ENCODE data around the gene CC2D1A. TPM values are rescaled to one million over a fixed set of nuclear protein-coding genes. Genes with fewer than 3 reads are reported as not detected.
"Not testable (repeated sequence)": the region's sequence is repeated elsewhere in the genome, so short reads cannot be mapped to it uniquely, and the experiment has no call there.

The CC2D1A gene
- total RNA-seq, 1 experiment from 2014 or later, result 11.9 TPM

GRCh38 chr19:13899912-13900584 is 6.0 kb upstream of the CC2D1A start:
- in situ Hi-C loops (cut with HindIII; ENCODE audit: low sequenced_read_pairs), result loop anchor here (25.0 kb wide), 1 partner anchor 187 kb away; the partner anchor contains the start of genes C19orf67 and SAMD1
- DNase-seq (ENCODE audit: low spot score), result no peak

GRCh38 chr19:13902993-13903555 is 2.9 kb upstream of the CC2D1A start:
- DNase-seq (ENCODE audit: low spot score), result no peak
- in situ Hi-C loops (cut with HindIII; ENCODE audit: low sequenced_read_pairs), result loop anchor here (25.0 kb wide), 1 partner anchor 184 kb away; the partner anchor contains the start of genes C19orf67 and SAMD1

DNA sequence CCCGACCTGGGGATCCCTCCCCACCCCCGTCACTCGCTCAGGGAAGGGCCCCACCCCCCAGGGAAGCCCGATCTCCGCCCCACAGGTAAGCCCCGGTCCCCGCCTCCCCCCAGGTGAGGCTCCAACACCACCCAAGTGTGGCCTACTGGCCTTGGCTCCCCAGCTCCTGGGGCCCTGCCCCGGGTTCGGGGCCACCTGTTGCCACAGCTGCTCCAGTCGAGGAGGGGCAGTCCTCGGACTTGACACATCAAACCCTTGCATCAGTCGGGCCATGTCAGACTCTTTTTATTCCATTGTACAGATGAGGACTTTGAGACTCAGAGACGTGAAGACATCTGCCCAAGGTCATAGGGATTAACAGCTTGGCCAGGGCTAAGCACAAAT is 512 bp downstream of the CC2D1A start:
- in situ Hi-C loops (cut with HindIII; ENCODE audit: low sequenced_read_pairs), result loop anchor here (25.0 kb wide), 1 partner anchor 181 kb away; the partner anchor contains the start of genes C19orf67 and SAMD1
- DNase-seq (ENCODE audit: low spot score), result no peak

DNA sequence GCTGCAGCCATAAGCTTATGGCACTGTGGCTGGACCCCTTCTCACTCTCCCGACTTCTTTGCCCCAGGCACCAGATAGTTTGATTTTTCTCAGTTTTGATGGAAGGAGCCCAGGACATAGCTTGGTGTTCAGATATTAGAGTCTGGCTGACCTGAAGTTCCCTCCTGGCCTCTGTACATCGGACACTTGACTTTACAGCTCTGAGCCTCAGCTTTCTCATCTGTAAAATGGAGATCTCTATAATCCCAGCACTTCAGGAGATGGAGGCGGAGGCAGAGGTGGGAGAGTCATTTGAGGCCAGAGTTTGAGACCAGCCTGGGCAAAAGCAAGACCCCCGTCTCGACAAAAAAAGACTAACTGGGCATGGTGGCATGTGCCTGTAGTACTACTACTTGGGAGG is 909 bp downstream of the CC2D1A start:
- in situ Hi-C loops (cut with HindIII; ENCODE audit: low sequenced_read_pairs), result loop anchor here (25.0 kb wide), 1 partner anchor 180 kb away; the partner anchor contains the start of genes C19orf67 and SAMD1
- DNase-seq (ENCODE audit: low spot score), result no peak

GRCh38 chr19:13908674-13909073 is 2.7 kb downstream of the CC2D1A start:
- no peak for DNase-seq (ENCODE audit: low spot score)
- in situ Hi-C loops (cut with HindIII; ENCODE audit: low sequenced_read_pairs), result loop anchor here (25.0 kb wide), 1 partner anchor 179 kb away; the partner anchor contains the start of genes C19orf67 and SAMD1

DNA sequence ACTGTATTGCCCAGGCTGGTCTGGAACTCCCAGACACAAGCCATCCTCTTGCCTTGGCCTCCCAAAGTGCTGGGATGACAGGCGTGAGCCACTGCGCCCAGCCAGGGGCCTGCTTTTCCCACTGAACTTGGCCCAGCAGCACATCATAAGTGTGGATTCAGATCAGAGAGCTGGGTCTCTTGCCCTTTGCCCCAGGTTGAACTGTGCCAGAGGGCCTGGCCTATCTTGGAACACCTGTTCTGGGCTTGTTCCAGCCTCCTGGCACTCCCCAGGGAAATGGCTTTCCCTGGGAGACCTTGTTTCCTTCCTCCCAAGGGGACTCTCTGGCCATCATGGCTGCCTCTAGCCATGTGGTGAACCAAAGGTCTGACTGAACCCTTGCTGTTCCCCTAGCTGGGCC is 3.4 kb downstream of the CC2D1A start:
- DNase-seq (ENCODE audit: low spot score), result no peak
- in situ Hi-C loops (cut with HindIII; ENCODE audit: low sequenced_read_pairs), result loop anchor here (25.0 kb wide), 1 partner anchor 178 kb away; the partner anchor contains the start of genes C19orf67 and SAMD1

DNA sequence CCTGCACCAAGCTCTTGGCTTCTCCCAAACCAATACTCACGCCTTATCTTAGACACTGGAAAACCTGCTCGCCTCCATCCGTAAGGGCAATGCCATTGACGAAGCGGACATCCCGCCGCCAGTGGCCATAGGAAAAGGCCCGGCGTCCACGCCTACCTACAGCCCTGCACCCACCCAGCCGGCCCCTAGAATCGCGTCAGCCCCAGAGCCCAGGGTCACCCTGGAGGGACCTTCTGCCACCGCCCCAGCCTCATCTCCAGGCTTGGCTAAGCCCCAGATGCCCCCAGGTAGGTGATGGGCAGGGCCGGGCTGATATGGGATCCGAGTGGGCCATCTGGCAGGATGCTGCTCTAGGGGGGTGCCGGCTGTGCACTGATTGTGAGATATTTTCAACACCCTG is 7.4 kb downstream of the CC2D1A start:
- DNase-seq (ENCODE audit: low spot score), result no peak
- in situ Hi-C loops (cut with HindIII; ENCODE audit: low sequenced_read_pairs), result loop anchor here (25.0 kb wide), 1 partner anchor 174 kb away; the partner anchor contains the start of genes C19orf67 and SAMD1

- DNase-seq (ENCODE audit: low spot score), result no peak
- in situ Hi-C loops (cut with HindIII; ENCODE audit: low sequenced_read_pairs), result loop anchor here (25.0 kb wide), 1 partner anchor 173 kb away; the partner anchor contains the start of genes C19orf67 and SAMD1
These were observed 8.8 kb downstream of the CC2D1A start for GRCh38 chr19:13914777-13915176.

- in situ Hi-C loops (cut with HindIII; ENCODE audit: low sequenced_read_pairs), result loop anchor here (25.0 kb wide), 1 partner anchor 169 kb away; the partner anchor contains the start of genes C19orf67 and SAMD1
- DNase-seq (ENCODE audit: low spot score), result peak; percentile 46
These were observed 11.9 kb downstream of the CC2D1A start for GRCh38 chr19:13917888-13918406.

GRCh38 chr19:13918726-13919411 is 12.9 kb downstream of the CC2D1A start:
- no peak for DNase-seq (ENCODE audit: low spot score)
- in situ Hi-C loops (cut with HindIII; ENCODE audit: low sequenced_read_pairs), result loop anchor here (25.0 kb wide), 1 partner anchor 168 kb away; the partner anchor contains the start of genes C19orf67 and SAMD1

DNA sequence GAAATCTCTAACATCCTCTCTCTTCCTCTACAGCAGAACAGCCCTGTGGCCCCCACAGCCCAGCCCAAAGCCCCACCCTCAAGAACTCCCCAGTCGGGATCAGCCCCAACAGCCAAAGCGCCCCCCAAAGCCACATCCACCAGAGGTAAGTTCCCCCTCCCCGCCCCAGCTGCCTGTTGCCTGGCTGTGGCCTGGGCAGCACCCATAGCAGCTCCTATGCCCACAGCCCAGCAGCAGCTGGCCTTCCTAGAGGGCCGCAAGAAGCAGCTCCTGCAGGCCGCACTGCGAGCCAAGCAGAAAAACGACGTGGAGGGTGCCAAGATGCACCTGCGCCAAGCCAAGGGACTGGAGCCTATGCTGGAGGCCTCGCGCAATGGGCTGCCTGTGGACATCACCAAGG is 14.5 kb downstream of the CC2D1A start:
- DNase-seq (ENCODE audit: low spot score), result no peak
- in situ Hi-C loops (cut with HindIII; ENCODE audit: low sequenced_read_pairs), result loop anchor here (25.0 kb wide), 1 partner anchor 167 kb away; the partner anchor contains the start of genes C19orf67 and SAMD1

DNA sequence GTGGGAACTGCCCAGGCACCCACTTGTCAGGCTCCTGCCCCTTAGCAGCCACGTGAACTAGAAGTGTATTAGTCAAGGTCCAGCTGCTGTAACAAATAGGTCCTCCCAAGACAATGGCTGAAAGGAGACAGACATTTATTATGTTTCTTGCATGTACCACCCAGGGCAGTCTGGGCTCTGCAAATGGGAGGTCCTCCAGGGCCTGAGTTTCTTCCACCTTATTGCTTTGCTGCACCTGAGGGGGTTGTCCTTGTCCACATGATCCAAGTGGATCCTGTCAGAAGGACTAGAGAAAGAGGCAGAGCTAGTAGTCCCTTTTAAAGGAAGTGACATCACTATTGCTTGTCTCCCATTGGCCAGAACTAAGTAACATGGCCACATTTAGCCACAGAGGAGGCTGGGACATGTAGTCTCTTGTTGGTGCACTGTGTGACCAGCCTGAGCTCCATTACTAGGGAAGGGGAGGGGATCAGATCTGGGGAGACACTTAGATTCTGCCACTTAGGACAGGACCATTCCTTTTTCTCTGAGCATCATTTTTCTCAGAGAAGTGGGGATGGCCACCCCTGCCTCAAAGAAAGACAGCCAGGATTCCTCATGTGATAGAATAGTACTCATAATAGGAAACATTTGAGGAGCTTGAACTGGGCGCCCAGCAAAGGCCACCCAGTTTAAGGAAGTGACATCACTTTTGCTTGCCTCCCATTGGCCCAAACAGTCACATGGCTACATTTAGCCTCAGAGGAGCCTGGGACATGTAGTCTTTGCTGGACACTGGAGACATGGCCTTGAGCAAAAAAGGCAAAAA is 15.1 kb downstream of the CC2D1A start:
- peak; percentile 73 for DNase-seq (ENCODE audit: low spot score)
- in situ Hi-C loops (cut with HindIII; ENCODE audit: low sequenced_read_pairs), result loop anchor here (25.0 kb wide), 1 partner anchor 166 kb away; the partner anchor contains the start of genes C19orf67 and SAMD1

DNA sequence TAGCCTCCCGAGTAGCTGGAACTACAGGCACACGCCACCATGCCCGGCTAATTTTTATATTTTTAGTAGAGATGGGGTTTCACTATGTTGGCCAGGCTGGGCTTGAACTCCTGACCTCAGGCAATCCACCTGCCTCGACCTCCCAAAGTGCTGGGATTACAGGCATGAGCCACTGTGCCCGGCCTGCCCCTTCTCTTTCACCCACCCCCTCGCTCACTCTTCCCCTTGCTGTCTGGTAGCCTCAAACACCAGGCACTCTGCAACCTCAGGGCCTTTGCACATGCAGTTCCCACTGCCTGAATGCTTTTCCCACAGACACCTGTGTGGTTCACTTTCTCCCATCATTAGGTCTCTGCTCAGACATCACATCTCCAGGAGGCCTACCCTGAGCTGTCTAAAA is 16.1 kb downstream of the CC2D1A start:
- in situ Hi-C loops (cut with HindIII; ENCODE audit: low sequenced_read_pairs), result loop anchor here (25.0 kb wide), 1 partner anchor 165 kb away; the partner anchor contains the start of genes C19orf67 and SAMD1
- not testable (repeated sequence) for DNase-seq (ENCODE audit: low spot score)

DNA sequence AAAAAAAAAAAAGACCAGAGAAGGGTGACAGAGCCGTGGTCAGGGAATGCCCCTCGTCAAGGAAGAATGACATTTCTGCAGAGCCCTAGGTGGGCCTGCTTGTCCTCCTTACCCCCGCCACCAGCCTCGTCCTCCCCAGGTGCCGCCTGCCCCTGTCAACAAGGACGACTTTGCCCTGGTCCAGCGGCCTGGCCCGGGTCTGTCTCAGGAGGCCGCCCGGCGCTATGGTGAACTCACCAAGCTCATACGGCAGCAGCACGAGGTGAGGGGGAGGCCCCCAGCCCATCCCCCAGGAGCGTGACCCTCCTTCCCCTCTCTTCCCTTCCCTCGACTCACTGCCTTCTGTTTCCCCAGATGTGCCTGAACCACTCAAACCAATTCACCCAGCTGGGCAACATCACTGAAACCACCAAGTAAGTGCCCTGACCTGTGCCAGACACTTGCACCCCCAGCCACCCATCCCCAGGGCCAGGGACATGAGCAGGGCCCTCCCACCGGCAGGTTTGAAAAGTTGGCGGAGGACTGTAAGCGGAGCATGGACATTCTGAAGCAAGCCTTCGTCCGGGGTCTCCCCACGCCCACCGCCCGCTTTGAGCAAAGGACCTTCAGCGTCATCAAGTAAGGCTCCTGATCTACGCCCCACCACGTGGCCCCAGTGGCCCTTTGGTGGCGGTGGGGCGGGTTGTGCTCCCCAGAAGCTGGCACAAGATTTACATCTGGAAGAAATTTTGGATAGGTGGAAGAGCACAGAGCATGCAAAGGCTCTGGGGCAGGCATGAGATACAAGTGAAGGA is 17.4 kb downstream of the CC2D1A start:
- DNase-seq (ENCODE audit: low spot score), result no peak
- in situ Hi-C loops (cut with HindIII; ENCODE audit: low sequenced_read_pairs), result loop anchor here (25.0 kb wide), 1 partner anchor 164 kb away; the partner anchor contains the start of genes C19orf67 and SAMD1

DNA sequence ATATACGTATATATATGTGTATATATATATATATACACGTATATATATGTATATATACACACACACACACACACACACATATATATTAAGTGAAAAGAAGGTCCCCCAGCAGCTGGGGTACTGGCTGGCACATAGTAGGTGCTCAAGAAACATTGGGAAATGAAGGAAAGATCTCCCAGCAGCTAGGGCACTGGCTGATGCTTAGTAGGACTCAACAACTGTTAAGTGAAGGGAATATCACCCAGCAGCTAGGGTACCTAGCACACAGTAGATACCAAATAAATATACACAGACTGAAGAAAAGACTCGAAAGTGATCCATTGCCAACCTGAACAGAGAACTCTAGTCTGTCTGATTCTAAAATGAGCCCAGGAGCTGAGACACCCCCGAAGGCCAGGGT is 20.0 kb downstream of the CC2D1A start:
- in situ Hi-C loops (cut with HindIII; ENCODE audit: low sequenced_read_pairs), result no loop called here
- no peak for DNase-seq (ENCODE audit: low spot score)

- no peak for DNase-seq (ENCODE audit: low spot score)
- in situ Hi-C loops (cut with HindIII; ENCODE audit: low sequenced_read_pairs), result no loop called here
These were observed 20.7 kb downstream of the CC2D1A start for GRCh38 chr19:13926715-13927114.

- in situ Hi-C loops (cut with HindIII; ENCODE audit: low sequenced_read_pairs), result no loop called here
- no peak for DNase-seq (ENCODE audit: low spot score)
These were observed 23.3 kb downstream of the CC2D1A start for GRCh38 chr19:13929340-13929739.

- no peak for DNase-seq (ENCODE audit: low spot score)
- in situ Hi-C loops (cut with HindIII; ENCODE audit: low sequenced_read_pairs), result no loop called here
These were observed 24.0 kb downstream of the CC2D1A start for GRCh38 chr19:13929956-13930355.
